SK-N-SH (cell line): ENCODE measurements around the gene CELF4.

ENCODE experiments used
- FOXM1 ChIP-seq: IDR thresholded peaks from 2 replicates; pipeline ENCODE4 v1.4.0; 2012; ENCODE audit warnings: low read depth, mild to moderate bottlenecking
- NRF1 ChIP-seq: IDR thresholded peaks from 2 replicates; pipeline ENCODE4 v1.6.1; 2012; ENCODE audit warnings: low read depth, mild to moderate bottlenecking, low read length
- RXRA ChIP-seq: IDR thresholded peaks from 2 replicates; pipeline ENCODE4 v1.4.0; 2012; ENCODE audit warnings: low read depth, mild to moderate bottlenecking, borderline replicate concordance

DNA sequence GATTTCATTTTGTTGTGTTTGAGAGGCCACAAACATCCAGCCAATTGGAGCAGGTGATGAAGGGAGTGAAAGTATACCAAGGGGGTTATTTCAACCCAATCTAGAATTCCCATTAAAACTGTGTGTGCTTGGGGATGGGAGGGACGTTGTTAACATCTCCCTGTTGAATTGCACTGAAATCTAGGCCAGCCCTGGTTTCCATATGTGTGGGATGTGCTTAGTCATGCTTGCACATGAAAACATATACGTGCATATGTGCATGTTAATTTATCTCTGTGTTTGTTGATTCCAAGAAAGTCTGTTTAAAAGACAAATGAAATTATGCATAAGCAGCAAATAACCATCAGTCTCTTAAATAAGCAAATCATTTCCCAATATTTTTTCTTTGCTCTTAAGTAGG lies 5.6 kb downstream of the CELF4 start:
- TF ChIP-seq FOXM1 (no peak), RXRA (no peak), NRF1 (no peak)
